ENCODE results near the gene HAUS7. TPM values are rescaled to one million over a fixed set of nuclear protein-coding genes. Genes with fewer than 3 reads are reported as not detected.

The HAUS7 gene
- total RNA-seq, 3 donors from 2014 or later: 14.2 to 22.5 (median 19.5) TPM

- no peak for TF ChIP-seq CTCF (IDR thresholded peaks at IDR 0.05)
- DNase-seq (no peak), ATAC-seq (no peak)
- Histone ChIP-seq H3K4me3 (no peak overlapping the region), H3K36me3 (ENCODE audit: low read depth) (no peaks in the 10 kb centered on the region), H3K4me1 (ENCODE audit: low read depth) (no peaks in the 10 kb centered on the region), H3K9me3 (no peaks in the 10 kb centered on the region)
- intact Hi-C loops (cut with DNase I, micrococcal nuclease): loop anchor here in 1 of 2 donors (10.0 kb wide), 1 partner anchor 456 kb away; no protein-coding TSS in a partner anchor
Observed at GRCh38 chrX:153490217-153490930, 20.0 kb upstream of the HAUS7 start.

- Histone ChIP-seq H3K4me3 (no peak overlapping the region), H3K9me3 (no peaks in the 10 kb centered on the region), H3K36me3 (ENCODE audit: low read depth) (no peaks in the 10 kb centered on the region), H3K4me1 (ENCODE audit: low read depth) (no peaks in the 10 kb centered on the region)
- intact Hi-C loops (cut with DNase I, micrococcal nuclease): no loop called here
- ATAC-seq (no peak), DNase-seq (no peak)
- TF ChIP-seq CTCF (IDR thresholded peaks at IDR 0.05): no peak
Observed at GRCh38 chrX:153488231-153488914, 18.0 kb upstream of the HAUS7 start.

- DNase-seq: no peak
- TF ChIP-seq CTCF (IDR thresholded peaks at IDR 0.05): no peak
- Histone ChIP-seq H3K4me3 (no peak overlapping the region), H3K36me3 (ENCODE audit: low read depth) (no peaks in the 10 kb centered on the region), H3K9me3 (no peaks in the 10 kb centered on the region), H3K4me1 (ENCODE audit: low read depth) (no peaks in the 10 kb centered on the region)
- no peak for ATAC-seq
- intact Hi-C loops (cut with DNase I, micrococcal nuclease): no loop called here
Observed at GRCh38 chrX:153487590-153488071, 17.3 kb upstream of the HAUS7 start.

- intact Hi-C loops (cut with DNase I, micrococcal nuclease): no loop called here
- Histone ChIP-seq H3K4me3 (no peak overlapping the region), H3K36me3 (ENCODE audit: low read depth) (no peaks in the 10 kb centered on the region), H3K4me1 (ENCODE audit: low read depth) (no peaks in the 10 kb centered on the region), H3K9me3 (no peaks in the 10 kb centered on the region)
- DNase-seq (no peak), ATAC-seq (no peak)
- no peak for TF ChIP-seq CTCF (IDR thresholded peaks at IDR 0.05)
Observed at GRCh38 chrX:153486171-153486570, 15.8 kb upstream of the HAUS7 start.

- DNase-seq (no peak), ATAC-seq (no peak)
- no peak for TF ChIP-seq CTCF (IDR thresholded peaks at IDR 0.05)
- Histone ChIP-seq H3K4me1 (ENCODE audit: low read depth) (no peaks in the 10 kb centered on the region), H3K36me3 (ENCODE audit: low read depth) (no peaks in the 10 kb centered on the region), H3K4me3 (no peak overlapping the region), H3K9me3 (no peaks in the 10 kb centered on the region)
- intact Hi-C loops (cut with DNase I, micrococcal nuclease): no loop called here
Observed at GRCh38 chrX:153485396-153486080, 15.2 kb upstream of the HAUS7 start.
